Parathyroid adenoma (tissue), 2 donors: ENCODE results near the gene CLDN4.

ENCODE experiments used
- H2AFZ ChIP-seq: fragments of 300-600 bp; sonication (generic); one replicate; pipeline ENCODE4 v1.7.0; 2017; ENCODE audit warnings: antibody characterized with exemption, mild to moderate bottlenecking
- H3K27ac ChIP-seq: fragments of 300-600 bp; sonication (generic); one replicate; pipeline ENCODE4 v1.7.0; 2017
- H3K27me3 ChIP-seq: fragments of 300-600 bp; sonication (generic); one replicate; pipeline ENCODE4 v1.7.0; 2017; ENCODE audit warnings: low read length; ENCODE audit not compliant: control insufficient read depth, insufficient read depth
- H3K36me3 ChIP-seq: fragments of 300-600 bp; sonication (generic); one replicate; pipeline ENCODE4 v1.7.0; 2017; ENCODE audit warnings: low read length; ENCODE audit not compliant: control insufficient read depth, insufficient read depth
- H3K4me1 ChIP-seq: fragments of 300-600 bp; sonication (generic); one replicate; pipeline ENCODE4 v1.7.0; 2017; ENCODE audit warnings: control low read depth
- H3K4me2 ChIP-seq: fragments of 300-600 bp; sonication (generic); one replicate; pipeline ENCODE4 v1.7.0; 2017; ENCODE audit warnings: low read length
- H3K4me3 ChIP-seq: fragments of 300-600 bp; sonication (generic); one replicate; pipeline ENCODE4 v1.7.0; 2017; ENCODE audit warnings: low read depth, low read length
- H3K79me2 ChIP-seq: fragments of 300-600 bp; sonication (generic); one replicate; pipeline ENCODE4 v1.7.0; 2017; ENCODE audit warnings: control low read depth
- H3K9ac ChIP-seq: fragments of 300-600 bp; sonication (generic); one replicate; pipeline ENCODE4 v1.7.0; 2017; ENCODE audit warnings: mild to moderate bottlenecking
- H3K9me3 ChIP-seq: fragments of 300-600 bp; sonication (generic); one replicate; pipeline ENCODE4 v1.7.0; 2017; ENCODE audit warnings: low read length; ENCODE audit not compliant: control insufficient read depth
- TF ChIP-seq, protein P1 (sequence below): fragments of 300-600 bp; sonication (generic); IDR thresholded peaks from one replicate; pipeline ENCODE4 v1.7.0; 2017; ENCODE audit warnings: antibody characterized with exemption, mild to moderate bottlenecking
- donor health status: primary hyperparathyroidism.

Gene CLDN4

DNA sequence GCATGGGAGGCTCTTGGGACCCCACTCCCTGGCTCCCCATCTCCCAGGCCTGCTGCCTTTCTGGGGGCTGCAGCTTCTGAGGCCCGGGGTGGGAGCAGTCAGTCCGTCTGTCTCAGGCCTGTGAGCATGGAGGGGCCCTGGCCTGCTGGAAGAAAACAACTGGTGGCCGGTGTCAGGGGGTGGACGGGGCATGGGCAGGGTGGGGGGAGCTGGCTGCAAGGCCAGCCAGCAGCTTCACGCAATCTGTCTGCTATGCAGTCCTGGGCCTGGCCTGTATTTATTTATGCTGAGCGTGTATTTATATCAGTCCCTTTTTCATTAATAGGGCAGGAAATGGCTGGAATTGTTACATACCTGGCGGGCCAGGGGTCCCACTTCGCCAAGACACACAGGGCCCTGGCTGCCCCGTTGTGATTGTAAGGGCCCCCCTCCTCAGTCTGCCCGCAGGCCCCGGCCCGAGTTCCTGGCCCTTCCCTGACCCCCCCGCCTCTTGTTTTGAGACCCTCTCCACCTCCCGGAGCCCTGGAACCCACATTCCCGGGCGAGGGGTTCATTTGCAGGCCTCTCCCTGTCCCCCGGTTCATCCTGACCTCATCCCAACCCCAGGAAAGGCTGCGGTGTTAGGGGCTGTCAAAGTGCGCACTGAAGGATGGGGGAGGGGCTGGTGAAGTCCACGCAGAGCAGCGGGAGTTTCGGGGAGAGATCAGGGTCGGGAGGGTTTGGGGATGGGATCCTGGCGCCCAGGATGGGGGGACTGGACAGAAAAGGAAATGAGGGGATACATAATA, 38.4 kb downstream of the CLDN4 start:
- Histone ChIP-seq H3K27ac (no peak overlapping the region), H3K4me3 (no peak overlapping the region), H3K79me2 (no peaks in the 10 kb centered on the region), H3K36me3 (no peaks in the 10 kb centered on the region), H3K4me1 (peaks cover 4% of the 10 kb centered on the region), H3K4me2 (no peak overlapping the region), H3K27me3 (no peaks in the 10 kb centered on the region), H3K9me3 (no peaks in the 10 kb centered on the region), H3K9ac (no peak overlapping the region), H2AFZ (no peak overlapping the region)
- TF ChIP-seq, protein P1, sequence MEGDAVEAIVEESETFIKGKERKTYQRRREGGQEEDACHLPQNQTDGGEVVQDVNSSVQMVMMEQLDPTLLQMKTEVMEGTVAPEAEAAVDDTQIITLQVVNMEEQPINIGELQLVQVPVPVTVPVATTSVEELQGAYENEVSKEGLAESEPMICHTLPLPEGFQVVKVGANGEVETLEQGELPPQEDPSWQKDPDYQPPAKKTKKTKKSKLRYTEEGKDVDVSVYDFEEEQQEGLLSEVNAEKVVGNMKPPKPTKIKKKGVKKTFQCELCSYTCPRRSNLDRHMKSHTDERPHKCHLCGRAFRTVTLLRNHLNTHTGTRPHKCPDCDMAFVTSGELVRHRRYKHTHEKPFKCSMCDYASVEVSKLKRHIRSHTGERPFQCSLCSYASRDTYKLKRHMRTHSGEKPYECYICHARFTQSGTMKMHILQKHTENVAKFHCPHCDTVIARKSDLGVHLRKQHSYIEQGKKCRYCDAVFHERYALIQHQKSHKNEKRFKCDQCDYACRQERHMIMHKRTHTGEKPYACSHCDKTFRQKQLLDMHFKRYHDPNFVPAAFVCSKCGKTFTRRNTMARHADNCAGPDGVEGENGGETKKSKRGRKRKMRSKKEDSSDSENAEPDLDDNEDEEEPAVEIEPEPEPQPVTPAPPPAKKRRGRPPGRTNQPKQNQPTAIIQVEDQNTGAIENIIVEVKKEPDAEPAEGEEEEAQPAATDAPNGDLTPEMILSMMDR = no peak

DNA sequence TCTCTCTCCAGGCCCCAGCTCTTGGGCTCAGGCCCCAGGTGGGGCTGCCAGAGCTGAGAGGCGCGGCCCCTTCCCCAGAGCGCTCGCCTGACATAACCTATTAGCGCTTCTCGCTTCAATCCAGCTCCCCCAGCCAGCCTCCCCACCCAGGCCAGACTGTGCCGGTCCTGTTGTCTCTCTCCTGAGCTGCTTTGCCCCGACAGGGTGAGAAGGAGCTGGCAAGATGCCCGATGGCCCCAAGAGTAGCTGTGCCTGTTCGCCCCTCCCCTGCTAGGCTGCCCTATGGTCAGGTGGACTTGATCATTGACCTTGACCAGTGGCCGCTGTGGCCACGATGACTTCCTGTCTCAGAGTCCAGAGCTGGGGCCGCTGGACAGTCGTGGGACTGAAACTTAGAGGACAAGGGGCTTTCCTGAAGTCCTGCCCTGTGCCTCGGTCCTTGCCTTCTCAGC, 39.3 kb downstream of the CLDN4 start:
- peak overlapping the region; percentile 29 for H2AFZ ChIP-seq
- H3K4me2 ChIP-seq = no peak overlapping the region
- no peaks in the 10 kb centered on the region for H3K27me3 ChIP-seq
- H3K9ac ChIP-seq = no peak overlapping the region
- H3K9me3 ChIP-seq = no peaks in the 10 kb centered on the region
- no peak overlapping the region for H3K27ac ChIP-seq
- no peaks in the 10 kb centered on the region for H3K79me2 ChIP-seq
- no peak overlapping the region for H3K4me3 ChIP-seq
- no peaks in the 10 kb centered on the region for H3K36me3 ChIP-seq
- peaks cover 4% of the 10 kb centered on the region for H3K4me1 ChIP-seq
- TF ChIP-seq, protein P1 = no peak

DNA sequence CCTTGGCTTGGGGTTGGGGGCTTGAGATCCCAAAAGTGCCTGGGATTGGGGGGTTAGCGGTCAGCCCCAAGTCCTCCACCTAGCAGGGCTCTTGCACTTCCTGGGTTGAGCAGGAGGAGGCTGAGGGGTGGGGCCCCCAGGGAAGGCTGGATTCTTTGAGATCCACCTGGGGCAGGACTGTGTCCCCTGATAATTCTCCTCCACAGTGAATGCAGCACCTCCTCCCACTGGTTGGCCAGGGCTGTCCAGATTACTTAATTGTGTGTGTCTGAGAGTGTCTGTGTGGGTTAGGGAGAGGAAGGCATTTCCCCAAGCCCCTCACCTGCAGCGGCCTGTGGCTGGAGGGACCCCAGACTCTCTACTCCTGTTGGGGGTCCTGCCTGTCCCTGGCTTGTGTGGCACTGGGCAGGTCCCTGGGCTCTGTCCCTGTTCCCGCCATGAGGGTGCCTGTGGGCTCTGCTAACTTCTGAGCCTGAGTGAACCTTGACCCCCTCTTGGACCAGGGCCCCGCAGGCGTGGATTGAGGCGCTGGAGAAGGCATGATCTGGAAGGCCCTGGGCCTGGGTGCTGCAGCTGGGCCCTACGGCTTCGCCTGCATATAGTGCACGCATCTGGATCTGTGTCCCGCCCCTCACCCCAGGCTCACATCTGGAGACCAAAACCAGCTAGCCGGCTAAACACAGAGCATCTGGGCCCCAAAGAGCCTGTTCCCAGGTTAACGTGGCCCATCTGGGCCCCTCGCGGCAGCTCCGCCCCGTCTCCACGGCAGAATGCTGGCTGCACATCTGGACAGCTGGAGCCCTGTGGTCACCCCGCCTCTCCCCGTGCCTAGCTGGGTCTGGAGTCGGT, 40.6 kb downstream of the CLDN4 start:
- Histone ChIP-seq H3K79me2 (no peaks in the 10 kb centered on the region), H2AFZ (no peak overlapping the region), H3K36me3 (no peaks in the 10 kb centered on the region), H3K27ac (no peak overlapping the region), H3K9ac (no peak overlapping the region), H3K9me3 (no peaks in the 10 kb centered on the region), H3K4me3 (no peak overlapping the region), H3K27me3 (no peaks in the 10 kb centered on the region), H3K4me1 (peaks cover 4% of the 10 kb centered on the region), H3K4me2 (no peak overlapping the region)
- TF ChIP-seq, protein P1 = no peak

DNA sequence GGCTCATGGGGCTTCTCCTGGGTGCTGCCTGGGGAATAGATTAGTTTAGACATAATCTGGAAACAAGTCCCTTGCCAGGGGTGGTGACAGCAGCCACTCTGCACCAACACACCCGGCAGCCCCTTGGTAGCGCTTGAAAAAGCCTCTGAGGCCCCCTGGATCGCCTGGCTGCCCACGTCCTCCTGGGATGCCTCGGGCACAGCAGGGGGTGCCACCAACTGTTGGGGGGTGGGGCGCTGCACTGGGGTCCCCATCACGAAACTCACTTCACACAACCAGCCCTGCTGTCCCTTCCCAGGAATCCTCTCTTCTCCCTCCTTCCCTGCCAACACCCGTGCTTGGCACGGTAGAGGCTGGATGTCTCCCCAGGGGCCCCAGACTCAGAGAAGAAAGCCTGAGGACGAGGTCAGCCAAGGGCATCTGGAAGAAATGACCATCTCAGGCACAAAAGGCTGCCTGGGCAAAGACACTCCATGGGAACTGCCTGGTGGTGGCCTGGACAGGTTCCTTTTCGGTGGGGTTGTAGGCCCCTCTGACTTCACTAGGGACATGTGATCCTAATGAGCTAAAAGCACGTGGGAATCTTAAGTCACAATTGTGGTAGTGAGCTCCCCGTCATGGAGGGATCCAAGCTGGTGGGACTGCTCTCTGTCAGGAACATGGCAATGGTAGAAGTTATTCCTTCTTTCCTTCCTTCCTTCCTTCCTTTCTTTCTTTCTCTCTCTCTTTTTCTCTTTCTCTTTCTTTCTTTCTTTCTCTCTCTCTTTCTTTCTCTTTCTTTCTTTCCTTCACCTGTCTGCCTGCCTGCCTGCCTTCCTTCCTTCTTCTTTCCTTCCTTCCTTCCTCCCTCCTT, 41.5 kb downstream of the CLDN4 start:
- H3K27me3 ChIP-seq = no peaks in the 10 kb centered on the region
- H3K9ac ChIP-seq = no peak overlapping the region
- TF ChIP-seq, protein P1 = no peak
- H2AFZ ChIP-seq = no peak overlapping the region
- no peaks in the 10 kb centered on the region for H3K36me3 ChIP-seq
- H3K9me3 ChIP-seq = no peaks in the 10 kb centered on the region
- H3K4me2 ChIP-seq = no peak overlapping the region
- no peak overlapping the region for H3K4me3 ChIP-seq
- H3K4me1 ChIP-seq = peaks cover 4% of the 10 kb centered on the region
- H3K79me2 ChIP-seq = no peaks in the 10 kb centered on the region
- no peak overlapping the region for H3K27ac ChIP-seq
